BJ (cell line): ENCODE data around the gene LRMDA. TPM values are rescaled to one million over a fixed set of nuclear protein-coding genes. Genes with fewer than 3 reads are reported as not detected.

Experiments used
- CTCF ChIA-PET: fragments of 350-600 bp; formaldehyde crosslinking; extraction: SDS; loops from one replicate; lab custom pipeline; 2021; ENCODE audit warnings: antibody characterized with exemption, inconsistent platforms; lab: Yijun Ruan, JAX
- POLR2A ChIA-PET: fragments of 300-600 bp; sonication (Branson Sonifier 250); formaldehyde crosslinking; extraction: SDS; loops from one replicate; lab custom pipeline; 2021; ENCODE audit warnings: antibody characterized with exemption; lab: Charles Lee
- DNase-seq: peaks from one replicate; pipeline ENCODE4 v3.0.0-alpha.2; 2011; ENCODE audit warnings: low read depth
- H3K27me3 ChIP-seq: 2 replicates; pipeline ENCODE4 v1.6.0; 2011; ENCODE audit warnings: low read length; ENCODE audit not compliant: control insufficient read depth, insufficient read depth
- H3K36me3 ChIP-seq: 2 replicates; pipeline ENCODE4 v1.5.1; 2011; ENCODE audit warnings: low read length; ENCODE audit not compliant: control insufficient read depth, insufficient read depth
- H3K4me3 ChIP-seq: 2 replicates; pipeline ENCODE4 v1.5.1; 2011; ENCODE audit warnings: low read depth, mild to moderate bottlenecking, control low read depth, low read length
- polyA plus RNA-seq: library from polyadenylated mRNA; depleted of rRNA; stranded (reverse); fragments of >200 nt; gene quantifications from 2 replicates; pipeline ENCODE4 v1.2.3, GENCODE V29; 2011
- TF ChIP-seq, protein P1 (sequence below): IDR thresholded peaks from 2 replicates; pipeline ENCODE4 v1.5.1; 2011; ENCODE audit warnings: low read depth, mild to moderate bottlenecking, control low read depth, inconsistent platforms, low read length, moderate library complexity; ENCODE audit not compliant: insufficient read depth

The LRMDA gene
- polyA plus RNA-seq, 1 experiment, result not detected

DNA sequence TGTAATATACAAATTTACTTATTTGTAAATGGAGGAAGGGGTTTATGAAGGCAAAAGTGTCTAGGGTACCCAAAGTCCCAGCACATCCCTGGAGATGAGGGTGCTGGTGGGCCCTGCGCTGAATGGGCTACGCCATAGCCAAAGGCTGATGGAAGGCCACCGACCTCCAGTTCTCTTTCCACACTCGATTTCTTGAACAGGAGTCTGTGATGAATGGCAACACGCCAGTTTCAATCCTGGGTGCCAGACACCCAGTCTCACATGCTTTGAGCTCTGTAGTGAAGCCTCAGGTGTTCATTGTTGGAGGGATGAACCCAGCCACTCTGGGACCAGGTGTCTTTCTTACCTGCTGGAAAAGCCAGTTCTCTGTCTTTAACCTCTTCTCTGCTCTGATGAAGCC is 752 bp downstream of the LRMDA start:
- H3K27me3 ChIP-seq, result peaks cover 6% of the 10 kb centered on the region
- DNase-seq, result no peak
- H3K4me3 ChIP-seq, result no peak overlapping the region
- H3K36me3 ChIP-seq, result no peaks in the 10 kb centered on the region
- ChIA-PET CTCF (no interaction called here), POLR2A (no interaction called here)
- TF ChIP-seq, protein P1, sequence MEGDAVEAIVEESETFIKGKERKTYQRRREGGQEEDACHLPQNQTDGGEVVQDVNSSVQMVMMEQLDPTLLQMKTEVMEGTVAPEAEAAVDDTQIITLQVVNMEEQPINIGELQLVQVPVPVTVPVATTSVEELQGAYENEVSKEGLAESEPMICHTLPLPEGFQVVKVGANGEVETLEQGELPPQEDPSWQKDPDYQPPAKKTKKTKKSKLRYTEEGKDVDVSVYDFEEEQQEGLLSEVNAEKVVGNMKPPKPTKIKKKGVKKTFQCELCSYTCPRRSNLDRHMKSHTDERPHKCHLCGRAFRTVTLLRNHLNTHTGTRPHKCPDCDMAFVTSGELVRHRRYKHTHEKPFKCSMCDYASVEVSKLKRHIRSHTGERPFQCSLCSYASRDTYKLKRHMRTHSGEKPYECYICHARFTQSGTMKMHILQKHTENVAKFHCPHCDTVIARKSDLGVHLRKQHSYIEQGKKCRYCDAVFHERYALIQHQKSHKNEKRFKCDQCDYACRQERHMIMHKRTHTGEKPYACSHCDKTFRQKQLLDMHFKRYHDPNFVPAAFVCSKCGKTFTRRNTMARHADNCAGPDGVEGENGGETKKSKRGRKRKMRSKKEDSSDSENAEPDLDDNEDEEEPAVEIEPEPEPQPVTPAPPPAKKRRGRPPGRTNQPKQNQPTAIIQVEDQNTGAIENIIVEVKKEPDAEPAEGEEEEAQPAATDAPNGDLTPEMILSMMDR, result no peak

DNA sequence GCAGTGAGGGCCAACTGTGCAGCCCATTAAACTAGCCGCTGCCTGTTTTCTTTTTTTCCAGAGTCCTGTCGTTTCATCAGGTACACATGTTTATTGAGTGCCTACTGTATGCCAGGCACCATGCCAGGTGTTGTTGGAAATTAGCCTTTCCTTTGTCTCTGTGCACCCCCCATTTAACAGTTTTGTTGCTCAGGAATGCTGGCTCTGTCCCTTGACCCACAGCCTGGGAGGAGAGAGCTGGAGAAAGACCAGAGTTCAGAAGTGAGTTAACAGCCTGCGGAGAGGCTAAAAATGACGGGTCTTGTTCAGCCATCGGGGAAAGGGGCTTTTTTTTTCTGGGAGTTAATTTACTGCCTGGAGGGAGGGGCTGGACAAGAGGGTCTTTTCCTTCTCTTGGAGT is 1.3 kb downstream of the LRMDA start:
- no peak for DNase-seq
- CTCF ChIA-PET, result no interaction called here
- H3K36me3 ChIP-seq, result no peaks in the 10 kb centered on the region
- no peak overlapping the region for H3K4me3 ChIP-seq
- POLR2A ChIA-PET, result no interaction called here
- H3K27me3 ChIP-seq, result peaks cover 6% of the 10 kb centered on the region
- TF ChIP-seq, protein P1, result no peak

DNA sequence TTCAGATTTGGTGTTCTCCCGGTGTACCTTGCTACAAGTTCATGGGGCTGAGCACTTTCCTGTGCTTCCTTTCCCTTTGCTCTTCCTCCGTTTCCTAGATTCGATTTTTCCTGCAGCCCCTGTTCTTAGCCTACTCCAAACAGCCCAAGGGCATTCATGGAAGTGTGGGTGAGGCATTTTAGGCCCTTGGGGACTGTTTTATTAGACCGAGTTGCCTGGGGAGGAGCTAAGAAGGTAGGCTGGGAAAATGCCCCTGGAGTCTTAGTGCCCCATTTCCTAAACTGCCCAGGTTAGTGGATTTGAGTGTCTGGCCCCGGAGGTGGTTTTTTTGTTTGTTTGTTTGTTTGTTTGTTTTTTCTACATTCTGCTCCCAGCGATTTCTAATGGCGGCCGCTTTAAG is 1.8 kb downstream of the LRMDA start:
- CTCF ChIA-PET, result no interaction called here
- POLR2A ChIA-PET, result no interaction called here
- TF ChIP-seq, protein P1, result no peak
- Histone ChIP-seq H3K4me3 (no peak overlapping the region), H3K36me3 (no peaks in the 10 kb centered on the region), H3K27me3 (peaks cover 6% of the 10 kb centered on the region)
- DNase-seq, result no peak

DNA sequence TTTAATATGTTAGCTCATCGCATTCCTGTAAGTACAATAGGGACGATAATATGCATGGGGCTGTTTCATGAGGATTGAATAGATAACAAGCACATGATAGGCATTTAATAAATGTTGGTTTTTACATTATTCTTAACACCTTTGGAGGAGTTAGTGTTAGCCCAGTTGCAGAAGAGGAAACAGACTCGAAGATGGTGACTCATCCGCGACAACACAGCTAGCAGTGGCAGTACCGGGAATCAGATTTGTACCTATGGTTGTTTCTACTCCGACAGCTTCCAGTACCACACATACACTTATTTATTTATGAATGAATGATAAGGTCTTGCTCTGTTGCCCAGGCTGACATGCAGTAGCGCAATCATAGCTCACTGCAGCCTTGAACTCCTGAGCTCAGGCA is 2.9 kb downstream of the LRMDA start:
- ChIA-PET POLR2A (no interaction called here), CTCF (interaction anchor here (0.6 to 1.3 kb wide), 2 partner anchors 7 to 9 kb away, joined by 3 to 6 read pairs; no protein-coding TSS in a partner anchor)
- Histone ChIP-seq H3K27me3 (peaks cover 6% of the 10 kb centered on the region), H3K4me3 (no peak overlapping the region), H3K36me3 (no peaks in the 10 kb centered on the region)
- TF ChIP-seq, protein P1, result no peak
- no peak for DNase-seq

DNA sequence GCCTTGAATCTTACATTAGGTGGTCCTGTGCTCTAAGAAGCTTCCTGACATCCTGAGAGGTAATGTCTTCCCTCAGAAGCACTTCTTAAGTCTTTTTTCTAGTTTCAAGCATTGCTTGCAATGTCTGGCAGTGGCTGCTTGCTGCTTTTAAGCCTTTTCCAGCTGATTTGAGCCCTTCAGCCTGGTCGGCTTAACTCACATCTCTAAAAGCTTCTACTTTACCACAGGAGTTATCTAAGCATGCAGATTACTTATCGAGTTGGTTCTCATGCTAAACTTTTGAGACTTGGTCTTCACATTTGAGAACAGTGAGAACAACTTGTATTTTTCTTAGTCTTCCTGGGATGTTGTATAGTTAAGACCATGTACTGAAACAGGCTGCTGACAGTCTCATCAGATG is 3.9 kb downstream of the LRMDA start:
- Histone ChIP-seq H3K36me3 (no peaks in the 10 kb centered on the region), H3K27me3 (peaks cover 6% of the 10 kb centered on the region), H3K4me3 (no peak overlapping the region)
- ChIA-PET POLR2A (no interaction called here), CTCF (interaction anchor here (1.3 kb wide), 1 partner anchor 10 kb away, joined by 3 read pairs; no protein-coding TSS in a partner anchor)
- no peak for DNase-seq
- TF ChIP-seq, protein P1, result no peak
